HepG2 (cell line): Measurements from ENCODE around the gene TSNAXIP1. TPM values are rescaled to one million over a fixed set of nuclear protein-coding genes. Genes with fewer than 3 reads are reported as not detected.

Experiments used
- ATAC-seq: fragments of 200-7000 bp; cut with Tn5 transposase; 3 replicates; pipeline ENCODE4 v1.9.1; 2020; ENCODE audit warnings: mild to moderate bottlenecking, moderate library complexity
- BruUV-seq: library from RNA; stranded (reverse); fragments of 400-500 nt; replicated peaks from 2 replicates; lab custom pipeline; 2021; lab: Mats Ljungman, UMichigan
- CTCF ChIA-PET: fragments of 300-600 bp; formaldehyde crosslinking; extraction: SDS; loops from one replicate; lab custom pipeline; 2021; ENCODE audit warnings: low total read pairs, inconsistent platforms, low intra/inter-chr PET ratio; lab: Yijun Ruan, JAX
- POLR2A ChIA-PET: fragments of 350-600 bp; sonication (Branson Sonifier 250); formaldehyde crosslinking; loops from one replicate; lab custom pipeline; 2020; ENCODE audit warnings: antibody characterized with exemption, inconsistent platforms; lab: Yijun Ruan, JAX
- DNase-seq: peaks from one replicate; pipeline ENCODE4 v3.0.0-alpha.2; 2015; ENCODE audit warnings: low spot score
- FAIRE-seq: peaks from 3 replicates; lab custom pipeline; 2011; peaks lifted over from hg19 to GRCh38; lab: Jason Lieb, UNC
- H2AFZ ChIP-seq: one replicate; pipeline ENCODE4 v1.6.1; 2011; ENCODE audit warnings: low read length, inconsistent platforms
- H3K27ac ChIP-seq: fragments of 300-600 bp; 3 replicates; pipeline ENCODE4 v1.8.0; 2011; ENCODE audit warnings: mixed run types, mild to moderate bottlenecking, mixed read lengths, low read length, inconsistent platforms; ENCODE audit not compliant: insufficient read depth; ENCODE audit errors: extremely low read length
- H3K27me3 ChIP-seq, 2 experiments: fragments of 200-600 bp in 1 of 2; 2 replicates in 1 of 2; 3 replicates in 1 of 2; pipeline versions ENCODE4 v1.6.0 to v1.8.0; 2011; ENCODE audit warnings: low read length in 2 of 2, mild to moderate bottlenecking in 2 of 2, moderate library complexity in 2 of 2, inconsistent platforms in 1 of 2; ENCODE audit not compliant: insufficient read depth in 2 of 2, control insufficient read depth in 1 of 2
- H3K36me3 ChIP-seq, 2 experiments: fragments of 200-600 bp in 1 of 2; replicated peaks in 1 of 2; 2 replicates in 1 of 2; 3 replicates in 1 of 2; pipeline versions ENCODE4 v1.5.1 to v1.8.0; 2011; ENCODE audit warnings: low read length in 2 of 2, inconsistent platforms in 1 of 2; ENCODE audit not compliant: insufficient read depth in 2 of 2, control insufficient read depth in 1 of 2
- H3K4me1 ChIP-seq: 2 replicates; pipeline ENCODE4 v1.5.1; 2012; ENCODE audit warnings: low read length, inconsistent platforms; ENCODE audit not compliant: insufficient read depth
- H3K4me2 ChIP-seq: 2 replicates; pipeline ENCODE4 v1.6.0; 2011; ENCODE audit warnings: low read depth, low read length, inconsistent platforms
- H3K4me3 ChIP-seq, 3 experiments: fragments of 200-600 bp in 1 of 3; sonication (generic), shearing (Covaris generic) in 1 of 3; replicated peaks in 1 of 3; 2 replicates each; pipeline ENCODE4 v1.5.1; 2011 to 2016; ENCODE audit warnings: low read length in 3 of 3, inconsistent platforms in 2 of 3, low read depth in 2 of 3, mild to moderate bottlenecking in 2 of 3, control low read depth in 1 of 3, mixed read lengths in 1 of 3; ENCODE audit not compliant: insufficient read depth in 1 of 3
- H3K79me2 ChIP-seq: one replicate; pipeline ENCODE4 v1.6.1; 2011; ENCODE audit warnings: low read length, inconsistent platforms; ENCODE audit not compliant: insufficient read depth
- H3K9ac ChIP-seq: 2 replicates; pipeline ENCODE4 v1.6.0; 2011; ENCODE audit warnings: mild to moderate bottlenecking, low read depth, low read length, inconsistent platforms; ENCODE audit not compliant: insufficient read depth
- H3K9me3 ChIP-seq: 2 replicates; pipeline ENCODE4 v1.5.1; 2012; ENCODE audit warnings: mild to moderate bottlenecking, low read length
- H4K20me1 ChIP-seq: 2 replicates; pipeline ENCODE4 v1.6.0; 2011; ENCODE audit warnings: inconsistent platforms, mild to moderate bottlenecking, low read length, moderate library complexity; ENCODE audit not compliant: insufficient read depth
- CCDC6 ChIP-seq: sonication (generic); formaldehyde crosslinking; IDR thresholded peaks from 2 replicates; pipeline ENCODE4 v1.8.1; 2022; ENCODE audit warnings: mild to moderate bottlenecking, missing genetic modification reagents, moderate library complexity
- DR1 ChIP-seq: sonication (generic); formaldehyde crosslinking; IDR thresholded peaks from 2 replicates; pipeline ENCODE4 v1.8.0; 2021; ENCODE audit warnings: mild to moderate bottlenecking, missing genetic modification reagents, inconsistent platforms
- GTF2F1 ChIP-seq: fragments of 150-350 bp; IDR thresholded peaks from 2 replicates; pipeline ENCODE4 v1.6.1; 2014; ENCODE audit warnings: low read length
- KLF15 ChIP-seq: sonication (generic); formaldehyde crosslinking; IDR thresholded peaks from 2 replicates; pipeline ENCODE4 v1.8.1; 2023; ENCODE audit warnings: borderline replicate concordance, mild to moderate bottlenecking, inconsistent platforms, missing genetic modification reagents, mixed read lengths
- MTF1 ChIP-seq: sonication (generic); formaldehyde crosslinking; IDR thresholded peaks from 2 replicates; pipeline ENCODE4 v1.5.0; 2020; ENCODE audit warnings: missing genetic modification reagents
- POLR2A ChIP-seq, 2 experiments: IDR thresholded peaks; 2 replicates each; pipeline ENCODE4 v1.6.1; 2011; ENCODE audit warnings: low read depth in 2 of 2, low read length in 2 of 2, mild to moderate bottlenecking in 1 of 2, moderate library complexity in 1 of 2; ENCODE audit not compliant: insufficient read depth in 1 of 2
- POLR2AphosphoS2 ChIP-seq: IDR thresholded peaks from 2 replicates; pipeline ENCODE4 v1.6.1; 2011; ENCODE audit warnings: low read depth, low read length, improper control_type of control experiment
- PPARG ChIP-seq: conservative IDR thresholded peaks from 2 replicates; pipeline ENCODE4 v1.6.1; 2016; ENCODE audit warnings: missing biosample characterization, missing genetic modification reagents
- SRSF4 ChIP-seq: fragments of 200-400 bp; formaldehyde crosslinking; IDR thresholded peaks from one replicate; pipeline ENCODE4 v1.6.1; 2018; ENCODE audit warnings: mild to moderate bottlenecking, low read depth, low read length, moderate library complexity; ENCODE audit not compliant: poor library complexity, severe bottlenecking
- TCF7 ChIP-seq: sonication (generic); IDR thresholded peaks from 2 replicates; pipeline ENCODE4 v1.6.1; 2016; ENCODE audit warnings: antibody characterized with exemption, low read depth
- TEAD3 ChIP-seq: optimal IDR thresholded peaks from 2 replicates; pipeline ENCODE3; 2016; ENCODE audit warnings: borderline replicate concordance
- ZKSCAN1 ChIP-seq: fragments of 150-350 bp; IDR thresholded peaks from 2 replicates; pipeline ENCODE4 v1.6.1; 2014; ENCODE audit warnings: low read length
- ZMYM2 ChIP-seq: sonication (generic); formaldehyde crosslinking; IDR thresholded peaks from 2 replicates; pipeline ENCODE4 v1.8.0; 2022; ENCODE audit warnings: mild to moderate bottlenecking, missing genetic modification reagents
- ZNF234 ChIP-seq: sonication (generic); formaldehyde crosslinking; conservative IDR thresholded peaks from 2 replicates; pipeline ENCODE4 v1.5.1; 2020; ENCODE audit warnings: mild to moderate bottlenecking, missing genetic modification reagents
- ZSCAN9 ChIP-seq: IDR thresholded peaks from 2 replicates; pipeline ENCODE4 v1.6.1; 2016; ENCODE audit warnings: borderline replicate concordance
- WGBS: methylation state at CpG from one replicate; pipeline ENCODE4 v1.1.6; 2017; ENCODE audit warnings: low lambda C conversion rate; 5-methylcytosine and 5-hydroxymethylcytosine counted together
- in situ Hi-C: cut with HindIII; loops from 2 replicates; pipeline ENCODE4 v1.10.0; 2017; ENCODE audit warnings: low pct_unique_long_range_greater_than_20kb; ENCODE audit not compliant: extremely low pct_ligation_motif_present
- intact Hi-C: fragments of 100-400 bp; cut with micrococcal nuclease; formaldehyde crosslinking; loops from one replicate; pipeline ENCODE4 v1.10.0; 2022; ENCODE audit not compliant: unreplicated experiment
- polyA plus RNA-seq, 8 experiments: library from polyadenylated mRNA; depleted of rRNA in 3 of 8; stranded (reverse) in 7 of 8; unstranded in 1 of 8; fragments of >200 nt; fragmentation: Illumina TruSeq in 4 of 8; extraction: Trizol in 4 of 8; gene quantifications; 2 replicates each; pipeline versions ENCODE4 v1.2.1 to v1.2.3, GENCODE V29; 2011 to 2016; ENCODE audit warnings: low read depth in 4 of 8, missing spikeins in 1 of 8, mixed read lengths in 1 of 8; ENCODE audit not compliant: insufficient read depth in 1 of 8
- total RNA-seq, 5 experiments: library from RNA; depleted of rRNA; stranded (reverse); fragments of >200 nt; fragmentation: Illumina TruSeq; extraction: Trizol; gene quantifications; 2 replicates each; pipeline ENCODE4 v1.2.3, GENCODE V29; 2016; ENCODE audit warnings: low read depth in 1 of 5
- TF ChIP-seq, protein P1 (sequence below): sonication (generic); formaldehyde crosslinking; IDR thresholded peaks from 2 replicates; pipeline ENCODE4 v1.4.0; 2020; ENCODE audit warnings: missing genetic modification reagents, borderline replicate concordance

Gene TSNAXIP1
- total and polyA plus RNA-seq, 2 of the 13 experiments (the other 11 are each of a cell fraction or from before 2014, with no cell fraction given): 0.37 to 0.86 TPM

DNA sequence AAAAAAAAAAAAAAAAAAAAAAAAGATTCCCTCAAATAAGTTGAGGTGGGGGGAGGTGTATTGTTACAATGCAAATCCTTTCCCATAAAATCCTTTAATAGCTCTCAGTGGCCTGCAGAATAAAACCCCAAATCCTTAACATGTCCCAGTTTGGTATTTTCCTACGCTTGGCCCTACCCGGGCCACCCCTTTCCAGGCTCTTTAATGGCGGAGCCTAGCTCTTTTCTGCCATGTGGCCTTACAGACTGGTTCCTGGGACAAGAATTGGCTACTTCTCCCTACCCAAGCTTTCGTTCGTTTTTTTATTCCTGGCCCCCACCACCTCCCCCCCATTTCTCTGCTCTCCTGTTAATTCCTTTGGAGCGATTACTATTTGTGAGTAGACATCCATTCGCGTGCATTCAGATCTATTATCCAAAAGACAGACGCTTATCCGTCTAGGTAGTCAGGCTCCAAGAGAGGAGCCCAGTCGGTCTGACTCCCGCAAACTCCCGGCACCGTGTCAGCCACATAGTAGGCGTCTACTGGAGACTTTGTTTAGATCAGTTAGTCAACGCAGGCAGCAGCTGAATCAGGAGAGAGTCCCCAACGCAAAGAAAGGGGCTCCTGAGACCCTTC is 34.6 kb downstream of the TSNAXIP1 start (continued):
- TF ChIP-seq SRSF4: no peak
- 0 out of 2 replicates have a peak, but pooled peaks have one; percentile 6 for TF ChIP-seq CCDC6 (CRISPR knock-in tag)
- TF ChIP-seq POLR2A (IDR thresholded peaks at IDR 0.05; ENCODE audit: insufficient read depth in 1 of 2, low read depth in 2 of 2, low read length in 2 of 2): no peak
- TF ChIP-seq PPARG (CRISPR knock-in tag): no peak
- peak; percentile 92 for TF ChIP-seq ZKSCAN1
- TF ChIP-seq, protein P1, sequence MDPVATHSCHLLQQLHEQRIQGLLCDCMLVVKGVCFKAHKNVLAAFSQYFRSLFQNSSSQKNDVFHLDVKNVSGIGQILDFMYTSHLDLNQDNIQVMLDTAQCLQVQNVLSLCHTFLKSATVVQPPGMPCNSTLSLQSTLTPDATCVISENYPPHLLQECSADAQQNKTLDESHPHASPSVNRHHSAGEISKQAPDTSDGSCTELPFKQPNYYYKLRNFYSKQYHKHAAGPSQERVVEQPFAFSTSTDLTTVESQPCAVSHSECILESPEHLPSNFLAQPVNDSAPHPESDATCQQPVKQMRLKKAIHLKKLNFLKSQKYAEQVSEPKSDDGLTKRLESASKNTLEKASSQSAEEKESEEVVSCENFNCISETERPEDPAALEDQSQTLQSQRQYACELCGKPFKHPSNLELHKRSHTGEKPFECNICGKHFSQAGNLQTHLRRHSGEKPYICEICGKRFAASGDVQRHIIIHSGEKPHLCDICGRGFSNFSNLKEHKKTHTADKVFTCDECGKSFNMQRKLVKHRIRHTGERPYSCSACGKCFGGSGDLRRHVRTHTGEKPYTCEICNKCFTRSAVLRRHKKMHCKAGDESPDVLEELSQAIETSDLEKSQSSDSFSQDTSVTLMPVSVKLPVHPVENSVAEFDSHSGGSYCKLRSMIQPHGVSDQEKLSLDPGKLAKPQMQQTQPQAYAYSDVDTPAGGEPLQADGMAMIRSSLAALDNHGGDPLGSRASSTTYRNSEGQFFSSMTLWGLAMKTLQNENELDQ (CRISPR knock-in tag): no peak
- TF ChIP-seq DR1 (CRISPR knock-in tag): no peak
- TF ChIP-seq ZMYM2 (CRISPR knock-in tag): peak; percentile 88
- TF ChIP-seq ZSCAN9 (CRISPR knock-in tag): no peak

GRCh38 chr16:67841816-67842508 is 35.3 kb downstream of the TSNAXIP1 start, which contains the start of gene THAP11:
Gene THAP11 (plus strand): TSS chr16:67842320. CDS start chr16:67842555, 235 bp downstream.
- CTCF ChIA-PET: interaction anchor here (1.0 to 2.6 kb wide), 6 partner anchors 24 to 174 kb away, joined by 3 to 28 read pairs (median 3); no protein-coding TSS in a partner anchor
- H2AFZ ChIP-seq: peak within 1 kb of the TSS; percentile 97
- TF ChIP-seq TEAD3 (peak; percentile 87), TCF7 (no peak), POLR2AphosphoS2 (no peak), GTF2F1 (no peak), KLF15 (CRISPR knock-in tag) (no peak), MTF1 (CRISPR knock-in tag) (no peak), ZNF234 (CRISPR knock-in tag) (no peak)

More at GRCh38 chr16:67841816-67842508, 35.3 kb downstream of the TSNAXIP1 start, which contains the start of gene THAP11:
- Histone ChIP-seq H3K4me3 (peak within 1 kb of the TSS; percentile 80 to 97 (median 92)), H3K27me3 (no peaks in the 10 kb centered on the region; a peak in 1 of 5 replicates), H3K79me2 (peaks cover 33% of the 10 kb centered on the region), H3K9me3 (no peaks in the 10 kb centered on the region), H3K4me2 (peak within 1 kb of the TSS; percentile 89), H3K36me3 (no peaks in the 10 kb centered on the region), H3K4me1 (peaks cover 51% of the 10 kb centered on the region), H4K20me1 (peaks cover 16% of the 10 kb centered on the region), H3K27ac (peak within 1 kb of the TSS; percentile 92), H3K9ac (peak within 1 kb of the TSS; percentile 93)
- POLR2A ChIA-PET: no interaction called here
- peak; percentile 46 for ATAC-seq
- WGBS: 1% methylated on average over 29 of the region's 83 CpGs
- intact Hi-C loops (no loop called here), in situ Hi-C loops (no loop called here)
- peak; percentile 96 for DNase-seq
- FAIRE-seq: peak; percentile 76
- BruUV-seq: no TSS peak
